Right cardiac atrium (tissue), 5 donors: ENCODE data around the gene SLAMF1. TPM values are rescaled to one million over a fixed set of nuclear protein-coding genes. Genes with fewer than 3 reads are reported as not detected.

Experiments used
- ATAC-seq, 2 donors: fragments of 200-7000 bp; cut with Tn5 transposase; one replicate each; pipeline versions ENCODE4 v1.8.0 to v1.9.1; 2020; ENCODE audit warnings: moderate library complexity in 2 of 2, mild to moderate bottlenecking in 1 of 2
- DNase-seq, 3 donors: peaks; one replicate each; pipeline ENCODE4 v3.0.0-alpha.2; 2020
- H3K27ac ChIP-seq: one replicate; pipeline ENCODE4 v1.5.1; 2013; ENCODE audit warnings: mild to moderate bottlenecking, low read length, control low read depth, moderate library complexity
- H3K27me3 ChIP-seq: one replicate; pipeline ENCODE4 v1.6.1; 2013; ENCODE audit not compliant: control insufficient read depth, insufficient read depth
- H3K4me1 ChIP-seq: one replicate; pipeline ENCODE4 v1.6.1; 2013; ENCODE audit warnings: low read length; ENCODE audit not compliant: control insufficient read depth, insufficient read depth
- H3K4me3 ChIP-seq: one replicate; pipeline ENCODE4 v1.5.1; 2013; ENCODE audit warnings: low read length, control low read depth
- H3K9me3 ChIP-seq: one replicate; pipeline ENCODE4 v1.6.1; 2013; ENCODE audit warnings: low read length; ENCODE audit not compliant: control insufficient read depth
- WGBS: extraction: QIAGEN DNeasy Blood & Tissue Kit; methylation state at CpG from one replicate; pipeline ENCODE4 v1.1.7; 2013; 5-methylcytosine and 5-hydroxymethylcytosine counted together
- intact Hi-C, 4 donors: fragments of 100-400 bp; cut with DNase I; formaldehyde crosslinking; loops; one replicate each; pipeline versions ENCODE4 v1.11.0 to v1.14.0; 2022 to 2023
- polyA plus RNA-seq: library from polyadenylated mRNA; stranded (reverse); fragments of 200-250 nt; gene quantifications from one replicate; pipeline ENCODE4 v1.2.3, GENCODE V29; 2013
- total RNA-seq, 4 donors: library from RNA; stranded (reverse); fragmentation: NEBNext Ultra II Directional; extraction: Animal tissue kit (Norgen Biotek cat#: 25700); gene quantifications; one replicate each; pipeline ENCODE4 v1.2.1, GENCODE V29; 2021
- donor health status: healthy with polysubstance abuse.
- donor health status: DM: no; HTN: yes; CAD: no.
- donor health status: DM: no; HTN: no; CAD: no.
- donor health status: DM: no; HTN: yes; CAD: no; lungs with severe emphysema.
- donor health status: DM: yes; HTN: yes; CAD: no.

The SLAMF1 gene
- total and polyA plus RNA-seq, 5 donors = 0.18 to 0.46 (median 0.31) TPM

DNA sequence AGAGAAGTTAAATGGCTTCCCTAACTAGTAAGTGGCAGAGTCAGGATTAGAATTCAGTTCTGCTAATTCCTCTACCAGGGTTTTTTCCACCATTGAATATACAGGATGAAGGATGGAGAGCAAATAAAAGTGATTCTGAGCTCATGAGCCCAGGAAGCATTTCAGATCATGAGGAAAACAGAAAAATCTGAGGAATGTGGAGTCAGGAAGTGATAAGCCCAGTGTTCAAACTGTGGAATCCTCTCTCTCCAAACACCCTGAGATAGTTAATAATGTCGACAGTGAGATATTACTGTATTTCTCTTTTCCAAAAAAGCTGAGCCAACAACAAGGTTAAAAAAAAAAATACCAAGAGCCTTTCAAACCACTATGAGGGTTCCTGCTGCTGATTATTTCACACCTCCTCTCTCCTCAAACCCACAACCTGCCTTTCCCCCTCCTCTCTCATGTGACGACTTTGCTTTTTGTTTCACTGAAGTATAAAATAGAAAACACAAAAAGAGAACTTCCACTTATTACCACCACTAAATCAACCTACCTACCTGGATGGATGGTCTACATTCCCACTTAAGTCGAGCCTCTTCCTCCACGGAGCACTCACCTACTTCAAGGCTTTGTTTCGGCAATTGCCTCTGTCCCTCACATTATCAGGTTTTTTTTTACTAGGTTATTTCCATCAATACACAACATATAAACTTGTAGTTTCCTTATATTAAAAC is 8.9 kb downstream of the SLAMF1 start:
- no peak for ATAC-seq
- no peak overlapping the region for H3K27ac ChIP-seq
- WGBS = 60% methylated on average over 5 of the region's 5 CpGs
- H3K4me1 ChIP-seq = no peaks in the 10 kb centered on the region
- no peaks in the 10 kb centered on the region for H3K27me3 ChIP-seq
- no peak overlapping the region for H3K4me3 ChIP-seq
- no peak for DNase-seq
- no peaks in the 10 kb centered on the region for H3K9me3 ChIP-seq
- intact Hi-C loops = no loop called here

- 91% methylated on average over 8 of the region's 8 CpGs for WGBS
- ATAC-seq = no peak
Measured at GRCh38 chr1:160637065-160637464, 9.8 kb downstream of the SLAMF1 start.

DNA sequence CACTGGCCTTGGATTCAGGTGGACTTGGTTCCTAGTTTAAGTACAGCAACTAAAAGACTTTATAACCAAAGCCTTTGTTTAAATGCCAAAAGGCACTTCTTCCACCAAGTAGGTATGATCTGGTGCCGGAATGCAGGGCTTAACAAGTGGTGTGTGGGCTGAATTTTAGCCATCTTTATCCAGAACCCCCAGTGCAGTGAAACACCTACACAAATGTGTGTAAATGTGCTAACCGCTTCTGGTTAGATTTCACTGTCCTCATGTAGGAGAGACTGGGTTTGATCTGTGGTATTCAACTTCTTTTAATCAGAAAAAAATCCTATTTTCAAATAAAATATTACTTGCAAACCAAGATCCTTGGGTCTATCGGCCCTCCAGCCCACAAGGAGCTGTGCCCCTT is 10.3 kb downstream of the SLAMF1 start:
- Histone ChIP-seq H3K4me1 (no peaks in the 10 kb centered on the region), H3K9me3 (no peaks in the 10 kb centered on the region), H3K4me3 (no peak overlapping the region), H3K27me3 (no peaks in the 10 kb centered on the region), H3K27ac (no peak overlapping the region)
- ATAC-seq (no peak), DNase-seq (no peak)
- WGBS = 88% methylated on average over 3 of the region's 3 CpGs
- intact Hi-C loops = no loop called here

More at GRCh38 chr1:160637065-160637464, 9.8 kb downstream of the SLAMF1 start:
- DNase-seq = no peak
- Histone ChIP-seq H3K9me3 (no peaks in the 10 kb centered on the region), H3K27ac (no peak overlapping the region), H3K4me3 (no peak overlapping the region), H3K27me3 (no peaks in the 10 kb centered on the region), H3K4me1 (no peaks in the 10 kb centered on the region)
- intact Hi-C loops = no loop called here

- no peaks in the 10 kb centered on the region for H3K4me1 ChIP-seq
Measured at GRCh38 chr1:160636076-160636475, 10.8 kb downstream of the SLAMF1 start.

DNA sequence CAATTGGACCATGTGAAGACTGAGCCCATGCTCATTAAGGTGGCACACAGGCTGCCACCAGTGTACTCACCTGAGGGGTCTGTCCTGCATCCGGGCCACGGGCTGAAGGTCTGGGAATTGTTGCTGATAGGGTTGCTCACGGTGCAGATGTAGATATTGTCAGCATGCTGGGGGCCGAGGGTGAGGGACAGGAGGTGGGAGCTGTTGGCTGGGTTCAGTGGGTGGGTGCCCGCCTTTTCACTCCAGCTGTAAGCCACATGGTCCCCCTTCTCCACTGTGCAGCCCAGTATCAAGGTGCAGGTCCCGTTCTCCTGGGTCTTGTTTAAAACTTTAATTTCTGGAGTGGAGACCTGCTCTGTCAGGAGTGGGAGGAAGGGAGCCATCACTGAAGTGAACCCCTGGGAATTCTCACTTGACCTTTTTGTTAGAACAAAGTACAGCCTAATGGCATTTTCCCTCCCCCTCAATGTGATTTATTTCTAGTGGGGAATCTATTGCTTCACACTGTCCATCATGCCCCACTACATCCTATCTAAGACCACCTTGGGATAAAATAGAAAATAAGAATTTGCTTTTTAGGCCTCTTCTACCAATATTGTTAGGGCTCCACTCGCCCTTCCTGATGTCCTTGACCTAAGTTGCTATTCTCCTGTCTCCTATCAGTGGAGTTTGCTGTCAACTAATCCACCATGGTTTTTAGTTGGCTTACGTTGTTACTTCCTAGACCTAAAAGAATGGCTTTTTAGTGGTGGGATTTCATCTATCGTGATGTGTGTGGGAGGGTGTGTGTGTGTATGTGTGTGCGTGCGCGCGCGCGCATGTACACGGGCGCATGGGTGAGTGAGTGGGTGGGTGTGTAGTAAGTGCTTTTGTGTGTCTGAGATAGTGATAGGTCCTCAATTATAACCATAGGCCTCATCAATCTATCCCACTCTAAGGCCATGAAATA is 12.0 kb downstream of the SLAMF1 start:
- intact Hi-C loops = no loop called here
- no peak for DNase-seq
- H3K4me1 ChIP-seq = no peaks in the 10 kb centered on the region
- no peaks in the 10 kb centered on the region for H3K9me3 ChIP-seq
- H3K27ac ChIP-seq = no peak overlapping the region
- no peak overlapping the region for H3K4me3 ChIP-seq
- no peaks in the 10 kb centered on the region for H3K27me3 ChIP-seq
- 88% methylated on average over 17 of the region's 17 CpGs for WGBS
- ATAC-seq = no peak

More at GRCh38 chr1:160636076-160636475, 10.8 kb downstream of the SLAMF1 start:
- Histone ChIP-seq H3K27me3 (no peaks in the 10 kb centered on the region), H3K4me3 (no peak overlapping the region), H3K27ac (no peak overlapping the region), H3K9me3 (no peaks in the 10 kb centered on the region)
- WGBS = 67% methylated on average over 4 of the region's 4 CpGs
- intact Hi-C loops = no loop called here
- no peak for ATAC-seq
- no peak for DNase-seq

DNA sequence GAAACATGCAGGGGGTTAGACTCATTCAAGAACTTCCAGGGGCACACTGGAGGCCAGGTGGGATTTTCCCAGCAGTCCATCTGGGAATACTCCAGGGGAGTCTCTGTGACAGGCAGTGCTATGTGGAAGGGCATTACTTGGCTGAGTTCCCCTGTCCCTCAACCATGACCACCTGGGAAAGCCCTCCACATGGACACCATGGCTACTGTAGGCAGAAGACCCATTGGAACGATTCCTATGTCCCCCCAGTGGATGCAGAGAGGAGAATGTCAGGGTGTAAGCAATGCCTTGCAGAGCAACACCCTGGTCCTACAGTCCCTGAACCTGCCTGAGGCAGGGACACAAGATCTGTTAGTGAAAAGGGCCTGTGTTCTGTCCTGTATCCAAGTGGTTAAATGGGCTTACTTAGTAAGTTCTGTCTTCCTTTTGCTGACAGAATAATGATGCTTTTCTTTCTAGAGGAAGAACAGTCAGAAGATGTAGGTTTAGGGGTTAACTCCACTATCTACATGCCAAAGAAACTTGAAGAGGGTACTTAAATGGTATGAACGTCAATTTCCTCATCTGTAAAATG is 13.4 kb downstream of the SLAMF1 start:
- intact Hi-C loops = no loop called here
- no peak overlapping the region for H3K27ac ChIP-seq
- H3K4me1 ChIP-seq = no peaks in the 10 kb centered on the region
- no peak for ATAC-seq
- no peak for DNase-seq
- no peaks in the 10 kb centered on the region for H3K9me3 ChIP-seq
- H3K27me3 ChIP-seq = no peaks in the 10 kb centered on the region
- H3K4me3 ChIP-seq = no peak overlapping the region
- 42% methylated on average over 2 of the region's 2 CpGs for WGBS

GRCh38 chr1:160631983-160632625 is 14.7 kb downstream of the SLAMF1 start:
- Histone ChIP-seq H3K9me3 (no peaks in the 10 kb centered on the region), H3K4me1 (no peaks in the 10 kb centered on the region), H3K27me3 (no peaks in the 10 kb centered on the region), H3K27ac (no peak overlapping the region), H3K4me3 (no peak overlapping the region)
- DNase-seq = no peak
- 87% methylated on average over 6 of the region's 6 CpGs for WGBS
- ATAC-seq = no peak
- intact Hi-C loops = no loop called here

DNA sequence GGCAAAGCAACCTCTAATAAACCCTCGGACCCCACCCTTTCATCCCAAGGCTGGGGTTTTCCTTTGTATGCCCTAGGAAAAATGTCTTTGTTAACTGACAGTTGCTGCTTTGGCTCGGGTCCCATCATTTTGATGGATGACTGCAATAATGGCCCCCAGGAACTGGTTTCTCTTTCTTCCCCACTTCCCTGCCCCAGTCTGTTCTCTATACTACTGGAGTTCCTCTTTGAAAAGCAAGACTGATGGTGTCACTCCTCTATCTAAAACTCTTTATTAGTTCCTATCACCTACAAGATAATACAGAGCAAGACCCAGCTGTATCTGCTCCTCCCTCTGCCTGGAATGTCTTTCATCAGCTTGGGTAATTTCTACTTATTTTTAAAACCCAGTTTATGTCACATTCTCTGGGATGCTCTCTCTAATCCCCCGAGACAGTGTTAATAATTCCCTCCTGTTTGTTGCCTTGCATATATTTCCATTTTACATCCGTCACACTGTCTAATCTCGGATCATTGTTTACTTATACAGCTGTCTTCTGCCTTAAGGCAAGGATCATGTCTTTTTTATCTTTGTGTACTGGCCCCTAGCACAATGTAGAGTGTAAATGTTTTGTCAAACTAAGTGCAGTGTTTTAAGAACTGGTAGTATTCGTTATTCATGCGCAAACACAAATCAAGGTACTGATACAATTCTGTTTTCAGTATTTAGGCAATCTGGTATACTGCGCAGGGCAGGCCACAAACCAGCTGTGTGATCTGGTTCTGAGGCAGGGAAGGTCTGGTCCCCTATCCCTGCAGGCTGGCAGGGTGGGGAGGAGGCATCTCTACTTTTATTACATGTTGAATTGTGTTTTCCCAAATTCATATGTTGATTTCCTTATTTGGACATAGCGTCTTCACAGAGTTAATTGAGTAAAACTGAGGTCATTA is 16.1 kb downstream of the SLAMF1 start:
- ATAC-seq = no peak
- no peak for DNase-seq
- 58% methylated on average over 9 of the region's 9 CpGs for WGBS
- Histone ChIP-seq H3K27ac (no peak overlapping the region), H3K9me3 (no peaks in the 10 kb centered on the region), H3K27me3 (no peaks in the 10 kb centered on the region), H3K4me3 (no peak overlapping the region), H3K4me1 (no peaks in the 10 kb centered on the region)
- intact Hi-C loops = no loop called here

- H3K4me1 ChIP-seq = no peaks in the 10 kb centered on the region
- WGBS = 58% methylated on average over 19 of the region's 19 CpGs
- DNase-seq (peak; percentile 46 to 82 (median 72)), ATAC-seq (peak; percentile 45 to 67)
- intact Hi-C loops = no loop called here
- H3K4me3 ChIP-seq = no peak overlapping the region
- H3K27me3 ChIP-seq = no peaks in the 10 kb centered on the region
- no peak overlapping the region for H3K27ac ChIP-seq
- no peaks in the 10 kb centered on the region for H3K9me3 ChIP-seq
Measured at GRCh38 chr1:160629286-160630210, 17.3 kb downstream of the SLAMF1 start.
